Activated T-cell treated with anti-CD3 and anti-CD28 coated beads, Interleukin-2, amount 50 U/mL, for 4 hours (primary cell): ENCODE data around the gene ADAMTS9. TPM values are rescaled to one million over a fixed set of nuclear protein-coding genes. Genes with fewer than 3 reads are reported as not detected.

Experiments used
- ATAC-seq, 2 donors: fragments of 200-7000 bp; cut with Tn5 transposase; one replicate each; pipeline ENCODE4 v1.10.0; 2021
- DNase-seq: peaks from one replicate; pipeline ENCODE4 v3.0.0-alpha.2; 2020
- H3K27me3 Mint-ChIP-seq: one replicate; pipeline ENCODE4 v1.8.0; 2021; ENCODE audit warnings: low read depth, mixed read lengths
- H3K36me3 Mint-ChIP-seq: one replicate; pipeline ENCODE4 v1.8.0; 2022; ENCODE audit warnings: mixed read lengths; ENCODE audit not compliant: insufficient read depth
- H3K4me1 Mint-ChIP-seq: one replicate; pipeline ENCODE4 v1.8.0; 2021; ENCODE audit warnings: low read depth, mixed read lengths
- H3K4me3 Mint-ChIP-seq: one replicate; pipeline ENCODE4 v1.8.0; 2021; ENCODE audit warnings: mild to moderate bottlenecking, moderate library complexity, mixed read lengths
- H3K9me3 Mint-ChIP-seq: one replicate; pipeline ENCODE4 v1.8.0; 2021; ENCODE audit warnings: mixed read lengths
- total RNA-seq, 3 donors: library from RNA; stranded (reverse); gene quantifications; one replicate each; pipeline ENCODE4 v1.2.1, GENCODE V29; 2021

ADAMTS9 gene
- total RNA-seq, 3 donors from 2014 or later = 0.08 to 0.11 TPM; not detected in 1

DNA sequence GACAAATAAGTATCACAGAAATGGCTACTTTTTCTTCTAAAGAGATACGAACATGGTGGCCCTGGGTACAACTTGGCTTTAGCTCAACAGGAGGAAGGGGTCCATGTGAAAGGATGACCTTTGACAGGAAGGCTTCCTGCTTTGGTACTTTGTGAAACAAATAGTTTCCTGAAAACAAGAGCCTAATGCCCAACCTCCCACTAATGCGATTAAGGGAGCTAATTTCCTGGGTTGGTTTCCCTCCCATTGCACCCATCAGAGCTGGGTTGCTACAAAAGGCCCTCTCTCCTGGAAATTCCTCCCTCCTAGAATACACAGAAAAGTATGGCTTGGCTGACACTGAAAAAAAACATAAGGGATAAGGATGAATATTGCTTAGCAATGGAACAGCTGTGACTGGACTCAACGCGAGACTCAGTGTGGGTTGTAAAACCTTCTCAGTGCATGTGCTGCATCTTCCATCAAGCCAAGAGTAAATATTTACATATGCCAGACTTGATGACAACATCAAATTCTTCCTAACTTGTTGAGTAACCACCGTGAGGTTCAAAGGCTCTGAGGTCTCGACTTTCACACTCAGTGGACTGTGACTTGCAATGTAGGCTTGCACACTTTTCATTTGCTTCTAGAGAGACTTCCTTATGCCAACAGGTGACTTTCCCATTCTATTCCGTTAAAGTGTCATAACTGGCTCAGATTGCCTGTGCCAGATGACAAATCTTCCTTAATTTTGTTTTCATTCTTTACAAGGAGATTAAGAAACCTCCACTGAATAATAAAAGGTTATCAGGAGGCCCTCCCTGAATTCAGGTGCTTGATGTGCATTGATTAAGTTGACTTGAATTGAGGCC, 60.1 kb downstream of the ADAMTS9 start:
- H3K4me1 Mint-ChIP-seq = no peaks in the 10 kb centered on the region
- H3K27me3 Mint-ChIP-seq = no peaks in the 10 kb centered on the region
- ATAC-seq (no peak), DNase-seq (no peak)
- H3K36me3 Mint-ChIP-seq = no peaks in the 10 kb centered on the region
- H3K9me3 Mint-ChIP-seq = peaks cover 8% of the 10 kb centered on the region
- H3K4me3 Mint-ChIP-seq = no peak overlapping the region

DNA sequence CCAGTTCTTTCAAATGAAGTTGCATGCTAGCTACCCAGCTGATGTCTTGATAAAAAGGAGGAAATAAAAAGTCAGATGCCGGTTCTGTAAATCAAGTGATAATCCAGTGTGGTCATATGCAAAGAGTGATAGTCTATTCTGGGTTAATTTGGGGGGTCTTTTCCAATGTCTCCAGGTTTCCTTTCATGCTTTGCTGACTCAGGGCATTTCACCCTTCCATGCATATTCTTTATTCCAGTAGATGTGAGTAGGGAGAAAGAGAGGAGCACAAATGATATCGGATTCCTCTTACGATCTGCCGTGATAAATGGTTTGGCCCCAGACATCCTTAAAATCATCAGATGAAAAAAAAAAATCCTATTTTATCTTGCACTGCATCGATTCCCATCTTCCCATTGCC, 60.8 kb downstream of the ADAMTS9 start:
- peaks cover 8% of the 10 kb centered on the region for H3K9me3 Mint-ChIP-seq
- DNase-seq = no peak
- no peak overlapping the region for H3K4me3 Mint-ChIP-seq
- ATAC-seq = no peak
- H3K4me1 Mint-ChIP-seq = no peaks in the 10 kb centered on the region
- no peaks in the 10 kb centered on the region for H3K36me3 Mint-ChIP-seq
- H3K27me3 Mint-ChIP-seq = no peaks in the 10 kb centered on the region

DNA sequence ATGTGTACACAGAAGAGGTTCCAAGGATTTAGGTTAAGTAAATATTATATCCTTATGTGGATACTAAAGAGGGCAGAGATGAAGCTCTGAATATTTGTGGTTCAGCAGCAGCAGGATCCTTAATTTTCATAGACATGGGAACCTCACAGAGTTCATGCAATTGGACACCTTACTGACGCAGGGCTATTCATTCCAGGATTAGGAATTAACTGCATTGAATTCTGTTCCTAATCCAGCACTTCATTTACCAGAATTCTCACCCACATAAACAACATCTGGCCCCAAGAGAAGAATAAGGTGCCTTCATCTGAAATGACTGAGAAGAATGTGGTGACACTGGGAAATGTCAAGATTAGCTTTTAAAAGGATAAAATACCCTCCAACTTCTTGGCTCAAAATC, 62.4 kb downstream of the ADAMTS9 start:
- peaks cover 8% of the 10 kb centered on the region for H3K9me3 Mint-ChIP-seq
- ATAC-seq (no peak), DNase-seq (no peak)
- no peaks in the 10 kb centered on the region for H3K4me1 Mint-ChIP-seq
- no peaks in the 10 kb centered on the region for H3K36me3 Mint-ChIP-seq
- H3K4me3 Mint-ChIP-seq = no peak overlapping the region
- no peaks in the 10 kb centered on the region for H3K27me3 Mint-ChIP-seq

DNA sequence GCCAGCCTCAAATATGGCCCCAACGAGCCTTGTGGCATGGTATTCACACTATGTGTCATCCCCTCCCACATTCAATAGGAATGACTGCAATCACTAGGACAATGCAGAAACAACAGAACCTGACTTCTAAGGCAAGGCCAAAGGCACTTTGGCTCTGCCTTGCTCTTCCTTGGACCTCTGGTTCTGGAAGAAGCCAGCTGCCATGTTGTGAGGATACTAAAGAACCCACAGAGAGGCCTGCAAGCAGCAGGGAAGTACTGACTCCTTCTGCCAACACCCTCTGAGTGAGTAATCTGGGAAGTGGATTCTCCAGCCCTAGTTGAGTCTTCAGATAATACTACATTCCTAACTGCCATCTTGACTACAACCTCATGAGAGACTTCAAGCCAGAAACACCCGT, 64.7 kb downstream of the ADAMTS9 start:
- DNase-seq = no peak
- Mint-ChIP-seq H3K4me3 (no peak overlapping the region), H3K4me1 (no peaks in the 10 kb centered on the region), H3K27me3 (no peaks in the 10 kb centered on the region), H3K36me3 (no peaks in the 10 kb centered on the region), H3K9me3 (no peaks in the 10 kb centered on the region)
- ATAC-seq = no peak

DNA sequence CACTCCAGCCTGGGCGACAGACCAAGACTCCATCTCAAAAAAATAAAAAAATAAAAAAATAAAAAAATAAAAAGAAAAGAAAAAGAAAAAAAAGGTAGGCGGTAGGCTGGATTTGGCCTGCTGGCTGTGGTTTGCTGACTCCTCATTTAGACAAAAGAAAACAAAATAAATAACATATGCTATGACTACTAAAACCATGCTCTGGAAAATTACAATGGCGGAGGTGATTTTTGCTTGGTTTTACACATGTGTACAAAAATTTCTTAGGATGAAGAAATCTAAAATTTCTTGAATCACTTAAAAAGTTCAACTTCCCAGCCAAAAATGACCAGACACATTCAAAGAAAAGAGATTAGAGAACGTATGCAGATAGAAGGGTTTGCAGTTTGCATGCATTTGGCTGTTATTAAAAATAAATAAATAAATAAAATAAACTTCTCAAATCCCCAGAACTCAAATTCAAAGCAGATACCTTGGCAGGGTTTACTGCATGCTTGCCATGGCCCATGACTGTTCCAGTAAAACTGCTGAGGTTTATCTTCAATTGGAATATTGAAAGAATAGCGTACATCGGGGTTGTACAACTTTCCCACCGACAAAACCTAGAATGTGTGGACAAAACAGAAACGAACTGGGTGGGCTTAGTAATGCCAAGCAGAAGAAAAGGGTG, 65.9 kb downstream of the ADAMTS9 start:
- no peaks in the 10 kb centered on the region for H3K9me3 Mint-ChIP-seq

DNA sequence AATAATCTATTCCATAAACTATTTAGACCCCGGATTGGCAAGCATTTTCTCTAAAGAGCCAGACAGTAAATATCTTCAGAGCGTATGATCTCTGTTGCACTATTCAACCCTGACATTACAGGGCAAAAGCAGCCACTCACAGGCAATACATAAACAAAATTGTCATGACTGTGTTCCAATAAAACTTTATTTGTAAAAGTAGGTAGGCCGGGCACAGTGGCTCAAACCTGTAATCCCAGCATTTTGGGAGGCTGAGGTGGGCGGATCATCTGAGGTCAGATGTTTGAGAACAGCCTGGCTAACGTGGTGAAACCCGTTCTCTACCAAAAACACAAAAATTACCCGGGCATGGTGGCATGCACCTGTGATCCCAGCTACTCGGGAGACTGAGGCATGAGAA, 66.5 kb downstream of the ADAMTS9 start:
- Mint-ChIP-seq H3K27me3 (no peaks in the 10 kb centered on the region), H3K4me3 (no peak overlapping the region), H3K9me3 (no peaks in the 10 kb centered on the region), H3K4me1 (no peaks in the 10 kb centered on the region), H3K36me3 (no peaks in the 10 kb centered on the region)
- DNase-seq (no peak), ATAC-seq (no peak)

More for the DNA sequence above, 65.9 kb downstream of the ADAMTS9 start:
- Mint-ChIP-seq H3K36me3 (no peaks in the 10 kb centered on the region), H3K4me1 (no peaks in the 10 kb centered on the region), H3K27me3 (no peaks in the 10 kb centered on the region), H3K4me3 (no peak overlapping the region)
- ATAC-seq (no peak), DNase-seq (no peak)

DNA sequence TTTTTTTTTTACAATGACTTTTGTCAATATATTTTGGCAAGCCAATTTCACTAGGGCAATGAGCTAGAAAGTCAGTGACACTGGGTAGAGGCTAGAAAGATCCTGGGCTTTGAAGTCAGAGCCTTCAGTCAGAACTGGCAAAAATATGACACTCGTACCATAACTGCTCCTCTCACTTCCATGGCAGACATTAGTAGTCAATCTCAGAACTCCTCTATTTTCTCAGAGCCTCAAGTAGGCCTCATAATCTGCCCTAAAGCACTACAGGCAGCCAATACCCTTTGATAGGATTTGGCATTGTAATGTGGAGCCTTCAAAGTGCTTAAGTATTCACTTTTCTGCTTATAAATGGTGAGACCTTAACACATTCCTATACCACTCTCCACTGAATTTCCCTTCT, 67.8 kb downstream of the ADAMTS9 start:
- no peak for ATAC-seq
- H3K27me3 Mint-ChIP-seq = no peaks in the 10 kb centered on the region
- H3K36me3 Mint-ChIP-seq = no peaks in the 10 kb centered on the region
- DNase-seq = no peak
- no peak overlapping the region for H3K4me3 Mint-ChIP-seq
- no peaks in the 10 kb centered on the region for H3K9me3 Mint-ChIP-seq
- H3K4me1 Mint-ChIP-seq = no peaks in the 10 kb centered on the region

DNA sequence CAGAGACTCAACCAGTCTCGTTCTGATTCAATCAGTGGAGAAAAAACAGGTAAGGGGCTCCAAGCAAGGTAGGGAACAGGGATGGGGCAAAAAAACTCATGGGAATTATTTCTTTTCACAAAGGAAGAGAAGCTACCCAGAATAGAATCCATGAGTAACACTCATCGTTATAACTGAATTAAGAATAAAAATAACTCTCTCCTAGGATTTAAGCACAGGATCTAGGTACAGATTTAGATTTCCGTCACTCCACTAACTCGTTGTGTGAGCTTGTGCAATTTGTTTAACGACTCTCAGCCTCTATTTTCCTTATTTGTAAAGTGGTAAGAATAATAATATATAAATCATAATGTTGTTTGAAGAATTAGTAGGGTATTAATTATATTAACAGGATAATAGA, 68.6 kb downstream of the ADAMTS9 start:
- Mint-ChIP-seq H3K9me3 (no peaks in the 10 kb centered on the region), H3K4me1 (no peaks in the 10 kb centered on the region), H3K27me3 (no peaks in the 10 kb centered on the region), H3K36me3 (no peaks in the 10 kb centered on the region), H3K4me3 (no peak overlapping the region)
- ATAC-seq = no peak
- no peak for DNase-seq

DNA sequence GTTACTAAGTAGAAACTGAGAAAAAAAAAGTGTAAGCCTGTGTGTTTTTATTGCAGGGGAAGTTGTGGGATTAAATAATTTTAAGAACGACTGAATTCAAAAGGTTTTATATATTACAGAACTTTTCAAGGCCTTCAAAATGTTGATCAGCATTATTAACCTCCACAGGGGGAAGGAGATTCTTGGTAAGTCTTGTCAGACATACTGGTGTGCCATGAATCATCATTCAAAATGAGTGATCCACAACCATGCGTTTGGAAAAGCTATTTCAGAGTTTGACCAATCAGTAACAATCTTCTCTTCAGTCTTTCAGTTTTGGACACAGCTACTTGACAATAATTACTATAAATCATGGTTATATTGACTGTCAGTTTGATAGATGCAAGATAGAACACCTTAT, 70.2 kb downstream of the ADAMTS9 start:
- H3K9me3 Mint-ChIP-seq = no peaks in the 10 kb centered on the region
- no peaks in the 10 kb centered on the region for H3K4me1 Mint-ChIP-seq
- DNase-seq (no peak), ATAC-seq (no peak)
- H3K36me3 Mint-ChIP-seq = no peaks in the 10 kb centered on the region
- no peak overlapping the region for H3K4me3 Mint-ChIP-seq
- H3K27me3 Mint-ChIP-seq = no peaks in the 10 kb centered on the region

DNA sequence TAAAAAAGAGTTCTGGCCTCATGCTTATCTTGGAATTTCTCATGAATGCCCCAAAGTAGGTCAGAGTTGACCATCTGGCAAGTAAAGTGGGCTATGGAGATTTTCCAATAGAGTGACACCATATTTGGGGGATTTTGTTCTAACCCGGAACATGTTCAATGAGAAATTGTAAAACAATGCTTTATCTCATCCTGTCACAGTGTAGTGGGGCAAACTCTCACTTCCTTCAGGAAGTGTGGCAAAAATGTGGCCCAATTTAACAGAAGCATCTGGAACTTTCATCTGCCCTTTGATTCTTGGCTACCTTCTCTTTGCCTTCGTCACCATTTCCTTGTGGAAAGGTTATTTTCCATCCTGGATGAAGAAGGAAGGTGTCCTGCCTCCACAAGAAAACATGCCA, 70.8 kb downstream of the ADAMTS9 start:
- no peaks in the 10 kb centered on the region for H3K36me3 Mint-ChIP-seq
- no peaks in the 10 kb centered on the region for H3K4me1 Mint-ChIP-seq
- no peak for DNase-seq
- H3K4me3 Mint-ChIP-seq = no peak overlapping the region
- ATAC-seq = no peak
- no peaks in the 10 kb centered on the region for H3K9me3 Mint-ChIP-seq
- H3K27me3 Mint-ChIP-seq = no peaks in the 10 kb centered on the region

DNA sequence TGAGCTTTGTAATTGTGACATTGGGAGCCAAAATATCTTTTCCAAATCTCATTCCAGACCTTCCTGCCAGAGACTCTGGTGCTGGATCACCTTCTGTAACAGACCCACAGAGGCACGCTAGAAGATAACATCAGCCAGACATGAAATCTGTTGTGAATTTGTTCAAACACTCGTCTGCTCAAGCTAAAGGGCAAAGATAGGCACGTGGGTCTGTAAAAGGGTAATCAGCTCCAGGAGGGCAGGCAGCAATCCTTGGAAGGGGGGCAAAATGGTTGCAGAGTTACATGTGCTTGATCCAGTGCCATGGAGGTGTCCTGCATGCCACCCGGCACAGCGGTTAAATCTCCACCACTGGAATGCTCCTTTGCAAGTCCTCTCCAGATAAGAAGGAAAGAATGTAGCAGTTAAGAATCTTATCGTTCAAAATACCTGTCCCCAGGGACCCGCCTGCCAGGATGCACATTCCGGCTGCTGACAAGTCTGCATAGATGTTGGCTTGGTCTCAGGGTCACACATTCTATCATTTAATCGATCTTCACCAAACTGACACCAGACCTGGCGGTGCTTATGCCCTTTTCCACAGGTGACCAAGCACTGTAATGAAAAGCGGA, 74.8 kb downstream of the ADAMTS9 start:
- Mint-ChIP-seq H3K4me3 (no peak overlapping the region), H3K27me3 (no peaks in the 10 kb centered on the region), H3K9me3 (no peaks in the 10 kb centered on the region), H3K4me1 (no peaks in the 10 kb centered on the region), H3K36me3 (no peaks in the 10 kb centered on the region)
- no peak for ATAC-seq
- no peak for DNase-seq

DNA sequence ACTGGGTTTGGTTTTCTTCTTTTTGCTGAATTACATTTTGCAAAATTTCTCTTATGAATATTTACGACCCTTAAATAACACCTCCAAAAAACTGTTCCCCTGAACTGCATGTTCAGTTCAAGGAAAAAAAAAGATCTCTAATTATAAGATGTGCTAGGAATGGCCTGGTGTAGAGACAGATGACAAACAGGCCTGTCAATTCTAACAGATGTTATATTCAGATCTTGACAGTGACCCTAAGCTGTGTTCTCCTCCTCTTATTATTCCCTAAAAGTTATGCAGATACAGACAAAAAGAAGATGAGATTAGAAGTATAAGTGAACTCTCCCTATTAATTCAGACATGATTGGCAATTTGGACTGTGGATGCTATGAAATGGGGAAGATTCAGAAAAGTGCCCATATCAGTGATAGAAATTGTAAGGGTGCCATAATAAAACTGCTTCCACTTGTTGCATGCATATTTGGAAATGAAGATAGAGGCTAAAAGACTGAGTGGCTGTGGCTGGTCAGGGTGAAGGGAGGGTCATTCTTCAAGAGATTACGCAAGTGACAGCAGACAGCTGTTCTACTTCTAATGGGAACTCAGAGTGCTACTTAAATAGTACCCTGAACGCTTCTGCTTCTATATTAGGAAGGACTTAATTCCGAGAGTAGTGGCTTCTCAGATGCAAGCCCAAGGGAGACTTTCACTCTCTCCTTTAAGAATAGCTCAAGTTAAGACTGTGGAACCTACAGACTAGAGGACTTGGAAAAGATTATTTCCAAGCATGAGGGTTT, 75.5 kb downstream of the ADAMTS9 start:
- DNase-seq (no peak), ATAC-seq (no peak)
- Mint-ChIP-seq H3K4me1 (no peaks in the 10 kb centered on the region), H3K27me3 (no peaks in the 10 kb centered on the region), H3K9me3 (no peaks in the 10 kb centered on the region), H3K36me3 (no peaks in the 10 kb centered on the region), H3K4me3 (no peak overlapping the region)

DNA sequence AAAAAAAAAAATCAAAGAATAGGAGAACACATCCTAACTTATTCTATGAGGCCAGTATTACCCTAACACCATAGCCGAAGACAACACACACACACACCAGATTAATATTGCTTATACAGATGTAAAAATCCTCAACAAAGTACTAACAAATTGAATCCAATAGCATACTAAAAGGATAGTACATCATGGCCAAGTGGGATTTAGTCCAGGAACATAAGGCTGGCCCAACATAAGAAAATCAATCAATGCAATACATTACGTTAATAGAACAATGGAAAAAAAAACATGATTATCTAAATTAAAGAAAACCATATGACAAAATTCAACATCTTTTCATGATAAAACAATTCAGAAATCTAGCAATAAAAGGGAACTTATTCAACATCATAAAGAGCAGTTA, 79.1 kb downstream of the ADAMTS9 start:
- Mint-ChIP-seq H3K27me3 (no peaks in the 10 kb centered on the region), H3K4me1 (no peaks in the 10 kb centered on the region), H3K4me3 (no peak overlapping the region), H3K36me3 (no peaks in the 10 kb centered on the region), H3K9me3 (no peaks in the 10 kb centered on the region)
- no peak for ATAC-seq
- no peak for DNase-seq

DNA sequence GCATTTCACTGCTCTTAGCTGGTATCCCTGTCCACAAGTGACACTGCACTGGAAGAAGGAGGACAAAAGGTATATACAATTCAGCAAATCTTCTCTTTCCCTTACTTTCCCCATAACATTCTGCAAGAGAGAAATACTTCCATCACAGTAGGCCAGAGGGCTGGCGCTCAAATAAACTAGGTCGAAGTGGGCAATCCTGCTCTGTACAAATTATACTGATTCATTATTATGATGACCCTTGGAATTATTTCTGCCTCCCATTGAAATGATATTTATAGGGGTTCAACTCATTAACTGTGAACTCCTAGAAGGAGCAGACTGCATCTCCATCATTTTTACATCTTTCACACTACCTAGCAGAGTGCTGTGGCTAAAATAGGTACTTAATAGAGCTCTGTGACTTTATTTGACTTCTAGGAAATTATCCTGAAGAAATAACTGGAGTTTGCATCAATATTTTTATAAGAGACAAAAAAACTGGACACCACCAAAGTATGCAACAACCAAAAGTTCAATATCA, 80.7 kb downstream of the ADAMTS9 start:
- ATAC-seq (no peak), DNase-seq (no peak)
- H3K4me3 Mint-ChIP-seq = no peak overlapping the region
- no peaks in the 10 kb centered on the region for H3K9me3 Mint-ChIP-seq
- H3K36me3 Mint-ChIP-seq = no peaks in the 10 kb centered on the region
- H3K27me3 Mint-ChIP-seq = no peaks in the 10 kb centered on the region
- no peaks in the 10 kb centered on the region for H3K4me1 Mint-ChIP-seq
